Inflammatory macrophage (primary cell): Measurements from ENCODE around the gene ONECUT3.

Experiments used
- DNase-seq, 2 donors: peaks; one replicate each; pipeline ENCODE4 v3.0.0-alpha.2; 2020 to 2022

Gene ONECUT3

DNA sequence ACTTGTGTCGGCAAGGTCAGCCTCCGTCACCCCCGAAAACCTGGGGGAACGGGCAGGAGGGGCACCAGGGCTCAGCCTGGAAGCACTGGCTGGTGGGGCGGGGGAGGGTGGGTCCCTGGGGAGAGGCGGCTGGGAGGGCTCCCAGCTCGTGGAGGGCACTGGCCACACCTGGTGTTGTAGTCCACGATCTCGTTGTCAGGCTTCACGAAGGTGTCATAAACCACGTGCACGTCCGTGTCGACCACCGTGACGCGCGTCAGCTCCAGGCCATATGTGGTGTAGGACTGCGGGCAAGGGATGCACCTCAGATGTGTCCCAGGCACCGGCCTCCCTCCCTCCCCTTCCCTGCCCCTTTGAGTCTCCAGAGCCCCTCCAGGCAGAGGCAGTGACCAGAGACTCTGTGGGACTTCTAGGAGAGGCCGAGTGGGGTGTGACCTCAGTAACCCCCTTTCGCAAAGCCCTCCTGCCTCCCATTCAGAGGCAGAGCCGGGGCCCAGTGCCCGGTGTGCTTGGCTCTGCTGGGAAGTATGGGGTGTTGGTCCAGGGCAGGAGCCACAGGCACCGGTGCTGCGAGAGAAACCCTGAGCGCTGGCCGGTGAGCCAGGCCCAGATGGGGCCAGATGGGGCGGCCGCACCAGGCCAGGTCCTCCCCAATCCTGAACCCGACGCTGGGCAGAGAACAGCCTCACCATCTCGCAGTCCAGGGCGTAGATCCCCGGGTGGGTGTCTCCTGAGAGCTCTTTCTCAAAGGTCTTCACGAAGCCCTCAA lies 63.4 kb downstream of the ONECUT3 start:
- DNase-seq, result no peak

GRCh38 chr19:1817553-1818179 lies 64.4 kb downstream of the ONECUT3 start:
- DNase-seq, result no peak

GRCh38 chr19:1818549-1819195 lies 65.4 kb downstream of the ONECUT3 start:
- no peak for DNase-seq

DNA sequence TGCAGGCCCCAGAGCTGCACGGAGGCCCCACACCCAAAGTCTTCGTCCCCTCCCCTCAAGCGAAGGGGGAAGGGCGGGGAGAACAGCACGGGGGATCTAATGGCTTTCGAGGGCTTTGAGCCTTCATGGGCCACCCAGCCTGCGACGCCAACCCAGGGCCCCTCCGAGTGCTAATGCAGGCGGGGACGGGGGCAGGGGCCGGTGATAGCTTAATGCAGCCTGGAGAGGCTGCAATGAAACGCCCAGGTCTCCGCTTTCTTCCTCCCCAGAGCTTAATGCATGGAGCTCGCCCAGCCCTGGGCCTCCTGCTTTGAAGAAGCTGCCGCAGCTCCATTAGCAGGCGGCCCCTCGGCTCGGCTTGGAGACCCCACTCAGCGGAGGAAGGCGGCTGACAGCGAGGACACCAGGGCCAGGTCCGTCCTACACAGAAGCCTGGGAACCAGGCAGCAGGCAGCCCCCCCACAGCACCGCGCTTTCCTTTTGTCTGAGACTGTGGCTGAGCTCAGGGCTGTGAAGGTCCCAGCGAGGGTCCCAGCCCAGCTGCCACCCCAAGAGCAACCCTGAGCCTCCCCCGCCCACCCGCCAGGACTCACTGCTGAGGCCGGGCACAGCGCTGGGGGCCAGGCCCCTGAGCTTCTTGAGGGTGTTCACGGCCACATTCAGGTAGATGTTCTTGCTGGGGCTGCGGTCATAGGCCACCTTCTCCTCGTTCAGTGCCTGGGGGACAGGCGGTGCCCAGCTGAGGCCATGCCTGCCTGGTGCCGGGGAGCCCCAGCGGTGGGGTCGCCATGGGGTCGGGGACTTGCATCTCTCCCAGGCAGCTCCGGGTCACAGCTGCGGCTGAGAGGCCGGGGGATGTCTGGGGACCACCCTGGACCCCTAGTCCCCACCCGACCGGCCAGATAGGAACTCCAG lies 66.3 kb downstream of the ONECUT3 start:
- no peak for DNase-seq

- no peak for DNase-seq
Observed at GRCh38 chr19:1822210-1822609, 68.9 kb downstream of the ONECUT3 start.

DNA sequence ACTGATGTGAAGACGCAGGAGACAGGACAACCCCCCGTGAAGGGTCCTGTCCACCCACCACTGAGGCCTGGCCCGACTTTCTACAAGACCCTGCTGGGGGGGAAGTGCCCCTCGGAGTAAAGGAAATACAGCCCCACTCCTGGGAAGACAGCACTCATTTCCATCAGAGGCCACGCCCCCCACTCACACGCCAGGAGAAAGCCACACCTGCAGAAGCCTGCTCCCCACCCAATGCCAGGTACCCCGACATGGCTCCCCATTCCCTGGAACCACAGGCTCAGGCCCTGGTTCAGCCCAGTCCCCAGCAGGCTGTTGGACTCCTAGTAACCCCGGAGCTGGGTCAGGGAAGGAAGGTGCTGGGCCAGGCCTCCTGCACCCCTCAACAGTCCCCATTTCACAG lies 69.7 kb downstream of the ONECUT3 start:
- DNase-seq, result no peak

GRCh38 chr19:1823539-1824251 lies 70.4 kb downstream of the ONECUT3 start:
- no peak for DNase-seq

- no peak for DNase-seq
Observed at GRCh38 chr19:1824252-1824622, 70.9 kb downstream of the ONECUT3 start.

DNA sequence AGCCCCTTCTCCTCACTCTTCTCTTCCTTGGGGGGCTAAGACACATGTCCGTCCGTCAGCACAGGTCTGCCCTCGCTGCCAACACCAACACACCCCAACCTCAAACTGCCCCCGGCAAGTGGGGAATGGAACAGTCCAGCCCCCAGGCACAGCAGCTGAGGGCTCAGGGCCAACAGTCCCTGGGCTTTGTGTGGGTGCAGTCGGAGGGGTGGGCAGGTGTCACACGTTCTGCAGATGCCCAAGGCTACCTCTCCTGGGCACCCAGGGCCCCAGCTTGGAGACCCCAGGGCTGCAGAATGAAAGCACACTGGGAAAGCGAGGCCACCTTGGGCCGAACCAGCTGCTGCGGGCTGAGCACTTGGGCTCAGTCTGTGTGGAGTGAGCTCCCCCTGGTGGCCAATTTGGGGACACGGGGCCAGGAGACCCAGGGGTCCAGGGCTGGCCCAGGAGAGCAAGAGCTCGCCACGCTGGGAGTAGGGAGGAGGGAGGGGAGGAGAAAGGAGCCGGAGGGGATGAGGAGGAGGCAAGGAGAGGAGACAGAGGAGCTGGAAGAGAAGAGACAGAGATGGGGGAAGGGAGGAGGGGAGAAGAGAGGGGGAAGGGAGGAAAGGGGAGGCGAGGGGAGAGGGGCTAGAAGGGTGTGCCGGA lies 72.7 kb downstream of the ONECUT3 start:
- peak; percentile 53 to 60 for DNase-seq

- DNase-seq, result no peak
Observed at GRCh38 chr19:1826557-1827521, 73.5 kb downstream of the ONECUT3 start.

DNA sequence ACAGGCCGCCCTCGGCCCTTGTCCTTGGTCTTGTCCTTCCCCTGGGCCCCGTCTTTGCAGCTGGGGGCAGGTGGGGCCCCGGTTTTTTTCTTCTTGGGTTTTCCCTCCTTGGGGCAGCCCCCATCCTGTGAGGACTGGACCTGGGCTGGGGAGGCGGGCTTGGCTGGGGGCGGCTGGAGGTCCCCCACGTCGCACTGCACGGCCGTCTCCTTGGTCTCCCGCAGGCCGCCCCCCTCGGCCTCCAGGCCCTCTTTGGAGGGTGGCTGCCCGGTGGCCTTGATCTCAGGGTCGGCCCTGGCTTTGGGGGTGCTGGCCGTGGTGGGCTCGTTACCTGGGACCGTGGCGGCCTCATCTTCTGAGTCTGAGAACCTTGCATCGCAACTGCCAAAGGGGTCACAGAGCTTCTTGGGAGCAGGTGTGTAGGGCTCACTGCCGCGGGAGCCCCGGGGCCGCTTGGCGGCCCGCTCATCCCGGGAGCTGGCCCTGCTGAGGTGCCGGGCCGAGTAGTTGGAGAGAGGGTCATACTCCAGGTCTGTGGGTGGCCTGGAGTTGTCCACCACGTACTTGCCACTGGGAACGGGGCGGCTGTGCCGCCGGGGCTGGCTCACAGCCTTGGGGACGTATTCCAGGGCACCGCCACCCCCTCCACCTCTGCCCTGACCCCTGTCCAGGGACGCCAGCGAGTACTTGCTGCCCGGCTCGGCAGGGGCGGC lies 74.4 kb downstream of the ONECUT3 start:
- no peak for DNase-seq

DNA sequence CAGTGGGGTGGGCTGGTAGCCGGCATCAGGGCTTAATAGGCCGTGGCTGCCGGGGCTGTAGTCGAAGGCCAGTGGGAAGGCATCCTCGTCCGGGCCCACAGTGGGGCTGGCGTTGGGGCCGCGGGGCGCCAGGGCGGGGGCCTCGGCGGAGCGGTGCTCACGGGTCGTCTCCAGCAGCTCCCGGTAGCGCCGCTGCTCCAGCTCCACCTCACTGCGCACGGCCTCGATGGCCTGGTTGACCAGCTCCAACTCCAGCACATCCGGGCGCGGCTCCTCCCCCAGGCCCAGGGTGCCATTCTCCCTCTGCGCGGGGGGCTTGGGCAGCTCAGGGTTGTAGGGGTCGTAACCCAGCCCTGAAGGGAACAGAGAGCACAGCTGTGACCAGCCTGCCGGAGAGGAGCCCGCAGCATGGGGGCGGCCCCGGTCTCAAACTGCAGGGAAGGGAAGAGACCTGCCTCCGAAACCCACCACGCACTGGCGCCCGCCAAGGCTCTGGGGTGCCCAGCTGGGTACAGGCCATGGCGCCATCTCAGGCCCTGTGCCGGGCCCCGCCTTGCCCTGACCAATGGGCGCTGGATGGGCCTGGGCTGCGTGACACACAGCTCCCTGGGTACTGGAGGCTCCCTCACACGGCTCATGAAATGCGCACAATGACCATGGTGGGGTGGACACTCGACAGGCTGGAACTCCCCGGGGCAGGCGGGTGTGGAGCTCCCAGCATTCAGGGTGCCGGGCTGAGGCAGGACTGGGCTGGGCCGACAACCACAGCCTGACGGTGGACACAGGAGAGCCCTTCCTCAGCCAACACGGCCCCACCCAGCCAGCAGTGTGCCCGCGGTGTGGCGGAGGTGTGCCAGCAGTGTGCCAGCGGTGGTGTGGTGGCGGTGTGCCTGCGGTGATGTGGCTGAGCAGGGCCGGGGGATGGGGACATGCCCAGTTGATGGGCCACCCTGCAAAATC lies 75.3 kb downstream of the ONECUT3 start:
- DNase-seq, result no peak

GRCh38 chr19:1829958-1830357 lies 76.7 kb downstream of the ONECUT3 start:
- DNase-seq, result no peak

DNA sequence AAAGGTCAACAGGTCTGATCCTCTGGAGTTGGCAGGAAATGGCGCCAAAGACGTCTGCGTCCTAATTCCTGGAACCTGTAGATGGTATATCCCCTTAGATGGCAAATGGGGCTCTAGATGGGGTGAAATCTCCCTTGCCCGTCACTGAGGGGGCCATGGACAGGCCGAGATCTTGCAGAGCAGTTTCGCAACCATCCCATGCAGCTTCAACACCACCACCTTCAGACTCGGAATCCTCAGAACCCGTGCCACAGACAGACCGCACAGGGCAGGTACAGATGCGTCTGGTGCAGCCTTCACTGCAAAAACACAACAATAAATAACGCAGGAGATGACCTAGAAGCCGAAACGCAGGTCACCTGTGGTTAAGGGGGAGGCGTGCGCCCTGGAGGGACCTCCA lies 77.3 kb downstream of the ONECUT3 start:
- DNase-seq, result no peak
